H1 (cell line): ENCODE data around the gene AK8. TPM values are rescaled to one million over a fixed set of nuclear protein-coding genes. Genes with fewer than 3 reads are reported as not detected.

Experiments used
- CTCF ChIA-PET: fragments of 300-600 bp; sonication (Branson Sonifier 250); formaldehyde crosslinking; loops from one replicate; lab custom pipeline; 2021; ENCODE audit not compliant: partially characterized antibody; lab: Charles Lee
- POLR2A ChIA-PET: fragments of 300-600 bp; sonication (Branson Sonifier 250); formaldehyde crosslinking; loops from one replicate; lab custom pipeline; 2021; ENCODE audit warnings: inconsistent platforms; ENCODE audit not compliant: partially characterized antibody; lab: Charles Lee
- DNase-seq, 2 experiments: peaks; one replicate each; pipeline versions ENCODE4 v3.0.0 to v3.0.0-alpha.2; 2010 to 2022; ENCODE audit warnings: low spot score in 2 of 2, low read depth in 1 of 2, mixed read lengths in 1 of 2
- FAIRE-seq: peaks from 2 replicates; lab custom pipeline; 2011; peaks lifted over from hg19 to GRCh38; lab: Jason Lieb, UNC
- H2AFZ ChIP-seq: 2 replicates; pipeline ENCODE4 v1.8.1; 2012; ENCODE audit warnings: low read length, inconsistent platforms
- H2AK5ac ChIP-seq: 2 replicates; pipeline ENCODE4 v1.6.1; 2013; ENCODE audit warnings: low read depth, low read length
- H2BK120ac ChIP-seq: replicated peaks from 2 replicates; pipeline ENCODE3; 2013; ENCODE audit warnings: low read depth, low read length, inconsistent platforms
- H2BK12ac ChIP-seq: 2 replicates; pipeline ENCODE4 v1.6.1; 2013; ENCODE audit warnings: low read depth, low read length
- H2BK15ac ChIP-seq: 2 replicates; pipeline ENCODE4 v1.6.1; 2013; ENCODE audit warnings: low read length
- H2BK20ac ChIP-seq: 2 replicates; pipeline ENCODE4 v1.6.1; 2013; ENCODE audit warnings: low read length
- H2BK5ac ChIP-seq: 2 replicates; pipeline ENCODE4 v1.6.1; 2013; ENCODE audit warnings: low read depth, low read length
- H3K14ac ChIP-seq: 2 replicates; pipeline ENCODE4 v1.6.1; 2013; ENCODE audit warnings: inconsistent platforms; ENCODE audit not compliant: insufficient read length
- H3K18ac ChIP-seq: 2 replicates; pipeline ENCODE4 v1.6.1; 2013; ENCODE audit warnings: low read length; ENCODE audit errors: extremely low read depth
- H3K23ac ChIP-seq: 2 replicates; pipeline ENCODE4 v1.6.1; 2013; ENCODE audit warnings: inconsistent platforms; ENCODE audit not compliant: insufficient read length
- H3K23me2 ChIP-seq: 2 replicates; pipeline ENCODE4 v1.6.1; 2013; ENCODE audit warnings: low read depth, low read length
- H3K27ac ChIP-seq: 2 replicates; pipeline ENCODE4 v1.6.1; 2011; ENCODE audit warnings: low read depth, low read length, inconsistent platforms
- H3K27me3 ChIP-seq, 4 experiments: replicated peaks in 1 of 4; 1 replicate in 1 of 4; 2 replicates in 3 of 4; pipeline versions ENCODE4 v1.6.1 to v1.8.1; 2011 to 2013; ENCODE audit warnings: low read length in 3 of 4, mild to moderate bottlenecking in 3 of 4, inconsistent platforms in 2 of 4, mixed read lengths in 2 of 4, moderate library complexity in 1 of 4; ENCODE audit not compliant: control insufficient read depth in 3 of 4, insufficient read depth in 3 of 4; ENCODE audit errors: extremely low read depth in 1 of 4
- H3K36me3 ChIP-seq, 4 experiments: 2 replicates each; pipeline versions ENCODE4 v1.6.1 to v1.8.1; 2011 to 2013; ENCODE audit warnings: mild to moderate bottlenecking in 4 of 4, low read length in 3 of 4, moderate library complexity in 2 of 4, control low read depth in 1 of 4, inconsistent platforms in 1 of 4; ENCODE audit not compliant: insufficient read depth in 4 of 4, control insufficient read depth in 2 of 4
- H3K4ac ChIP-seq: replicated peaks from 2 replicates; pipeline ENCODE3; 2013; ENCODE audit warnings: low read length, low read depth, mixed read lengths, inconsistent platforms; ENCODE audit not compliant: insufficient read length
- H3K4me1 ChIP-seq, 4 experiments: replicated peaks in 1 of 4; 1 replicate in 1 of 4; 2 replicates in 3 of 4; pipeline versions ENCODE4 v1.6.1 to v1.8.1; 2011 to 2013; ENCODE audit warnings: low read length in 3 of 4, inconsistent platforms in 2 of 4, mixed read lengths in 1 of 4; ENCODE audit not compliant: insufficient read depth in 4 of 4, control insufficient read depth in 3 of 4
- H3K4me2 ChIP-seq, 2 experiments: 2 replicates each; pipeline versions ENCODE4 v1.6.1 to v1.8.1; 2011 to 2013; ENCODE audit warnings: low read depth in 2 of 2, low read length in 2 of 2, control low read depth in 1 of 2, inconsistent platforms in 1 of 2, mild to moderate bottlenecking in 1 of 2; ENCODE audit not compliant: insufficient read depth in 1 of 2
- H3K4me3 ChIP-seq, 4 experiments: fragments of 200-600, 300-600 bp in 1 of 4; sonication (generic), shearing (Covaris generic), sonication (Bioruptor Twin) in 1 of 4; 2 replicates each; pipeline versions ENCODE4 v1.5.1 to v1.8.1; 2011 to 2016; ENCODE audit warnings: low read length in 4 of 4, low read depth in 3 of 4, control low read depth in 2 of 4, inconsistent platforms in 2 of 4, mild to moderate bottlenecking in 2 of 4, mixed read lengths in 1 of 4, moderate library complexity in 1 of 4; ENCODE audit not compliant: insufficient read depth in 2 of 4; ENCODE audit errors: extremely low read depth in 1 of 4
- H3K56ac ChIP-seq: replicated peaks from 2 replicates; pipeline ENCODE3; 2013; ENCODE audit warnings: low read depth, mild to moderate bottlenecking, mixed read lengths, low read length, inconsistent platforms; ENCODE audit not compliant: insufficient read length
- H3K79me1 ChIP-seq: 2 replicates; pipeline ENCODE4 v1.6.1; 2013; ENCODE audit warnings: low read depth, low read length, control low read depth
- H3K79me2 ChIP-seq, 2 experiments: 2 replicates each; pipeline versions ENCODE4 v1.6.1 to v1.8.1; 2012 to 2013; ENCODE audit warnings: low read length in 2 of 2, mild to moderate bottlenecking in 2 of 2, inconsistent platforms in 1 of 2; ENCODE audit not compliant: insufficient read depth in 2 of 2, control insufficient read depth in 1 of 2
- H3K9ac ChIP-seq, 4 experiments: replicated peaks in 1 of 4; 1 replicate in 1 of 4; 2 replicates in 3 of 4; pipeline versions ENCODE4 v1.6.1 to v1.8.1; 2011 to 2013; ENCODE audit warnings: low read depth in 3 of 4, low read length in 3 of 4, control low read depth in 2 of 4, mild to moderate bottlenecking in 2 of 4, moderate library complexity in 2 of 4, inconsistent platforms in 1 of 4; ENCODE audit errors: extremely low read depth in 1 of 4
- H3K9me3 ChIP-seq, 2 experiments: 2 replicates each; pipeline versions ENCODE4 v1.6.1 to v1.8.1; 2012 to 2013; ENCODE audit warnings: mild to moderate bottlenecking in 2 of 2, moderate library complexity in 2 of 2, control low read depth in 1 of 2, inconsistent platforms in 1 of 2, low read depth in 1 of 2, low read length in 1 of 2, mixed read lengths in 1 of 2; ENCODE audit not compliant: insufficient read depth in 2 of 2
- H4K20me1 ChIP-seq, 2 experiments: replicated peaks in 1 of 2; 2 replicates each; pipeline versions ENCODE3 to v1.8.1; 2011 to 2013; ENCODE audit warnings: inconsistent platforms in 2 of 2, low read length in 2 of 2, mild to moderate bottlenecking in 1 of 2; ENCODE audit not compliant: insufficient read depth in 2 of 2, control insufficient read depth in 1 of 2
- H4K5ac ChIP-seq: 2 replicates; pipeline ENCODE4 v1.6.1; 2013; ENCODE audit warnings: low read length, low read depth, mixed read lengths, inconsistent platforms; ENCODE audit not compliant: insufficient read length
- H4K8ac ChIP-seq: 2 replicates; pipeline ENCODE4 v1.8.0; 2013; ENCODE audit warnings: mild to moderate bottlenecking, moderate library complexity, low read length, inconsistent platforms; ENCODE audit not compliant: insufficient read depth; ENCODE audit errors: extremely low read depth
- H4K91ac ChIP-seq: replicated peaks from 2 replicates; pipeline ENCODE3; 2013; ENCODE audit warnings: low read length, mixed read lengths, inconsistent platforms; ENCODE audit not compliant: insufficient read length
- MAFK ChIP-seq: IDR thresholded peaks from 2 replicates; pipeline ENCODE4 v1.6.1; 2012; ENCODE audit warnings: low read depth, mild to moderate bottlenecking, improper control_type of control experiment, low read length
- TAF1 ChIP-seq: IDR thresholded peaks from 2 replicates; pipeline ENCODE4 v1.6.1; 2011; ENCODE audit warnings: mild to moderate bottlenecking, low read depth, low read length
- WGBS, 2 experiments: shearing (Covaris generic) in 1 of 2; methylation state at CpG; one replicate each; pipeline versions ENCODE4 v1.1.6 to v1.1.7; 2013 to 2015; ENCODE audit warnings: low lambda C conversion rate in 2 of 2, mixed read lengths in 2 of 2, inconsistent platforms in 1 of 2, low coverage in 1 of 2, missing lambda C conversion rate in 1 of 2; ENCODE audit not compliant: insufficient replicate concordance in 2 of 2, insufficient coverage in 1 of 2, insufficient read length in 1 of 2; ENCODE audit errors: extremely low coverage in 1 of 2, missing lambda C conversion rate in 1 of 2; 5-methylcytosine and 5-hydroxymethylcytosine counted together
- polyA plus RNA-seq, 7 experiments: library from polyadenylated mRNA; depleted of rRNA in 3 of 7; stranded (reverse) in 5 of 7; unstranded in 2 of 7; fragments of >200 nt in 5 of 7; fragments of 200-250 nt in 2 of 7; gene quantifications; 1 replicate in 5 of 7; 2 replicates in 1 of 7; 4 replicates in 1 of 7; pipeline versions ENCODE4 v1.2.1 to v1.2.3, GENCODE V29; 2011 to 2013; ENCODE audit warnings: missing spikeins in 2 of 7, mixed read lengths in 2 of 7
- total RNA-seq: library from RNA; stranded (reverse); fragmentation: NEBNext Ultra II Directional; extraction: Animal tissue kit (Norgen Biotek cat#: 25700); gene quantifications from 2 replicates; pipeline ENCODE4 v1.2.1, GENCODE V29; 2021
- TF ChIP-seq, protein P1 (sequence below): IDR thresholded peaks from 2 replicates; pipeline ENCODE4 v1.6.1; 2012; ENCODE audit warnings: inconsistent platforms

Gene AK8
- total and polyA plus RNA-seq, 2 of the 8 experiments (the other 6 are each of a cell fraction or from before 2014, with no cell fraction given) = 0.35 to 0.48 TPM

GRCh38 chr9:132853482-132853881 is 24.6 kb downstream of the AK8 start:
- Histone ChIP-seq H3K4me2 (no peak overlapping the region), H3K79me1 (no peaks in the 10 kb centered on the region), H3K27me3 (no peaks in the 10 kb centered on the region; a peak in 2 of 7 replicates), H2AK5ac (no peak overlapping the region), H2BK120ac (no peak overlapping the region), H3K4me3 (no peak overlapping the region), H2BK12ac (no peak overlapping the region), H4K91ac (no peak overlapping the region), H3K4me1 (peaks cover 5 to 24% (median 11%) of the 10 kb centered on the region in 4 experiments), H2AFZ (no peak overlapping the region), H3K14ac (no peak overlapping the region), H3K27ac (no peak overlapping the region), H3K18ac (no peak overlapping the region), H3K56ac (no peak overlapping the region), H3K23ac (no peak overlapping the region), H3K9me3 (no peaks in the 10 kb centered on the region), H2BK20ac (no peak overlapping the region), H2BK5ac (no peak overlapping the region), H4K5ac (no peak overlapping the region), H3K4ac (no peak overlapping the region), H4K8ac (no peak overlapping the region), H3K9ac (no peak overlapping the region), H3K23me2 (no peaks in the 10 kb centered on the region), H2BK15ac (no peak overlapping the region), H3K36me3 (no peaks in the 10 kb centered on the region), H3K79me2 (no peaks in the 10 kb centered on the region), H4K20me1 (no peaks in the 10 kb centered on the region)
- 86% methylated on average over 3 of the region's 4 CpGs; no CpG with 5 or more reads in 1 of the 2 experiments for WGBS, 2 experiments
- no peak for FAIRE-seq
- ChIA-PET CTCF (interaction anchor here (0.6 to 1.3 kb wide), 2 partner anchors 11 kb away, joined by 3 to 4 read pairs; no protein-coding TSS in a partner anchor), POLR2A (no interaction called here)
- DNase-seq = no peak
- no peak for TF ChIP-seq MAFK
- no peak for TF ChIP-seq TAF1
- TF ChIP-seq, protein P1, sequence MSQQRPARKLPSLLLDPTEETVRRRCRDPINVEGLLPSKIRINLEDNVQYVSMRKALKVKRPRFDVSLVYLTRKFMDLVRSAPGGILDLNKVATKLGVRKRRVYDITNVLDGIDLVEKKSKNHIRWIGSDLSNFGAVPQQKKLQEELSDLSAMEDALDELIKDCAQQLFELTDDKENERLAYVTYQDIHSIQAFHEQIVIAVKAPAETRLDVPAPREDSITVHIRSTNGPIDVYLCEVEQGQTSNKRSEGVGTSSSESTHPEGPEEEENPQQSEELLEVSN = no peak
